DMS 273 (cell line): ENCODE results near the gene PLXDC2.

Source experiments
- DNase-seq: peaks from one replicate; lab custom pipeline; 2025; ENCODE audit not compliant: unreplicated experiment; lab: John Stamatoyannopoulos, UW

Gene PLXDC2

GRCh38 chr10:19815731-19816410 lies 361 bp upstream of the PLXDC2 start:
- peak; percentile 20 for DNase-seq

GRCh38 chr10:19817231-19817933 lies 1.1 kb downstream of the PLXDC2 start:
- DNase-seq, result no peak

- no peak for DNase-seq
These were observed 2.6 kb downstream of the PLXDC2 start for GRCh38 chr10:19818876-19819275.

- peak; percentile 51 for DNase-seq
These were observed 3.3 kb downstream of the PLXDC2 start for GRCh38 chr10:19819419-19820033.

GRCh38 chr10:19824381-19825342 lies 8.4 kb downstream of the PLXDC2 start:
- no peak for DNase-seq

GRCh38 chr10:19825700-19826099 lies 9.5 kb downstream of the PLXDC2 start:
- no peak for DNase-seq

GRCh38 chr10:19826712-19827111 lies 10.5 kb downstream of the PLXDC2 start:
- no peak for DNase-seq

GRCh38 chr10:19828278-19829049 lies 12.2 kb downstream of the PLXDC2 start:
- DNase-seq, result no peak

- no peak for DNase-seq
These were observed 16.5 kb downstream of the PLXDC2 start for GRCh38 chr10:19832699-19833098.

GRCh38 chr10:19833170-19833824 lies 17.1 kb downstream of the PLXDC2 start:
- no peak for DNase-seq

- DNase-seq, result no peak
These were observed 19.7 kb downstream of the PLXDC2 start for GRCh38 chr10:19835952-19836351.

- DNase-seq, result no peak
These were observed 22.9 kb downstream of the PLXDC2 start for GRCh38 chr10:19839090-19839489.

- DNase-seq, result no peak
These were observed 23.3 kb downstream of the PLXDC2 start for GRCh38 chr10:19839552-19839951.

- no peak for DNase-seq
These were observed 24.5 kb downstream of the PLXDC2 start for GRCh38 chr10:19840776-19841175.

GRCh38 chr10:19843487-19843886 lies 27.3 kb downstream of the PLXDC2 start:
- DNase-seq, result no peak

GRCh38 chr10:19845503-19846368 lies 29.5 kb downstream of the PLXDC2 start:
- DNase-seq, result no peak

GRCh38 chr10:19847321-19847720 lies 31.1 kb downstream of the PLXDC2 start:
- DNase-seq, result no peak

GRCh38 chr10:19848226-19848985 lies 32.2 kb downstream of the PLXDC2 start:
- DNase-seq, result no peak
